ENCODE results near the gene MYRIP. TPM values are rescaled to one million over a fixed set of nuclear protein-coding genes. Genes with fewer than 3 reads are reported as not detected.

Gene MYRIP
- total RNA-seq, 3 donors from 2014 or later = 2.3 to 4.8 (median 2.6) TPM

DNA sequence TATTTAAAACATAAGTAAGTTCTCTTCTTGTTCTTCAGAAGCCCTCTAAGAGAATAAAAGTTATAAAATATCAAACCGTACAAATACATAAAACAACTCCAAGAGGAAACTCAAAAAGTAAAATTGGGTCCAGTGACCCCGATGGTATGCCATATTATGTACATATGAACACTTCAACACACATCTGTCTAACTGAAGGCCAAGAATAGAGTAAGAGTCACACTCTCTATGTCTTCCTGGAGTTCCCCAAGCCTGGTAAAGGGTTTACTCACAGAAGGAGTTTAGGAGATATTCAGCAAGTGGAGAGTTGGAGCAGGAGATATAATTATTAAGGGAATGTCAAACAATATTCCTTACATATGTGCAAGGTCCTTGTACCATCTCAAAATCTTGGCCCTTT, 398.8 kb downstream of the MYRIP start:
- no peaks in the 10 kb centered on the region for H3K4me1 ChIP-seq
- no peak overlapping the region for H3K27ac ChIP-seq
- TF ChIP-seq, protein P1, sequence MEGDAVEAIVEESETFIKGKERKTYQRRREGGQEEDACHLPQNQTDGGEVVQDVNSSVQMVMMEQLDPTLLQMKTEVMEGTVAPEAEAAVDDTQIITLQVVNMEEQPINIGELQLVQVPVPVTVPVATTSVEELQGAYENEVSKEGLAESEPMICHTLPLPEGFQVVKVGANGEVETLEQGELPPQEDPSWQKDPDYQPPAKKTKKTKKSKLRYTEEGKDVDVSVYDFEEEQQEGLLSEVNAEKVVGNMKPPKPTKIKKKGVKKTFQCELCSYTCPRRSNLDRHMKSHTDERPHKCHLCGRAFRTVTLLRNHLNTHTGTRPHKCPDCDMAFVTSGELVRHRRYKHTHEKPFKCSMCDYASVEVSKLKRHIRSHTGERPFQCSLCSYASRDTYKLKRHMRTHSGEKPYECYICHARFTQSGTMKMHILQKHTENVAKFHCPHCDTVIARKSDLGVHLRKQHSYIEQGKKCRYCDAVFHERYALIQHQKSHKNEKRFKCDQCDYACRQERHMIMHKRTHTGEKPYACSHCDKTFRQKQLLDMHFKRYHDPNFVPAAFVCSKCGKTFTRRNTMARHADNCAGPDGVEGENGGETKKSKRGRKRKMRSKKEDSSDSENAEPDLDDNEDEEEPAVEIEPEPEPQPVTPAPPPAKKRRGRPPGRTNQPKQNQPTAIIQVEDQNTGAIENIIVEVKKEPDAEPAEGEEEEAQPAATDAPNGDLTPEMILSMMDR (IDR thresholded peaks at IDR 0.05) = no peak
- TF ChIP-seq POLR2AphosphoS5 (IDR thresholded peaks at IDR 0.05) (no peak), POLR2A (IDR thresholded peaks at IDR 0.05) (no peak)
- DNase-seq (ENCODE audit: low spot score in 2 of 2) = no peak
- H3K27me3 ChIP-seq = no peaks in the 10 kb centered on the region
- intact Hi-C loops (cut with DNase I; ENCODE audit: low total_unique reads) = no loop called here
- H3K4me3 ChIP-seq = no peak overlapping the region
- H3K9me3 ChIP-seq = no peaks in the 10 kb centered on the region
- H3K36me3 ChIP-seq = no peaks in the 10 kb centered on the region

DNA sequence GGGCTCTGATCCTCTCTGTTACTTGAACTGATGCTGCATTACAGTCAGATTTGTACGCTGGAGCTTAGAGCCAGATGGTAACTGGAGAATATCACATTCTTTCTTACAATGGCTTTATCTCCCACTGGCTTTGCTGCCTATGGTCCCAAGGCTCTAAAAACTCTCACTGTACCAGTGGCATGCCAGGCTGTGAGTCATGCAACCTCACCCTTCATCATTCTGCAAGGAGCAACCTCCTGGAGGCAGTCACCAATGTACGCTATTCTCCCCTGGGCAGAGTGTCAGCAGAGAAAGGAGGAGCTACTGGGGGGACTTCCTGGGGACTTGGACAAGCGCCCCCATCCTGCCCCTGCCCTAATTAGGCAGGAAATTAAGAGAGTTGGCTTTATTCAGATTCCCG, 402.2 kb downstream of the MYRIP start:
- TF ChIP-seq POLR2A (IDR thresholded peaks at IDR 0.05) = no peak
- TF ChIP-seq, protein P1 (IDR thresholded peaks at IDR 0.05) = no peak
- no peak for TF ChIP-seq POLR2AphosphoS5 (IDR thresholded peaks at IDR 0.05)
- Histone ChIP-seq H3K36me3 (no peaks in the 10 kb centered on the region), H3K9me3 (no peaks in the 10 kb centered on the region), H3K4me1 (no peaks in the 10 kb centered on the region), H3K4me3 (no peak overlapping the region), H3K27ac (no peak overlapping the region), H3K27me3 (no peaks in the 10 kb centered on the region)
- no peak for DNase-seq (ENCODE audit: low spot score in 2 of 2)
- intact Hi-C loops (cut with DNase I; ENCODE audit: low total_unique reads) = loop anchor here (5.0 kb wide), 1 partner anchor 1606 kb away; no protein-coding TSS in a partner anchor

DNA sequence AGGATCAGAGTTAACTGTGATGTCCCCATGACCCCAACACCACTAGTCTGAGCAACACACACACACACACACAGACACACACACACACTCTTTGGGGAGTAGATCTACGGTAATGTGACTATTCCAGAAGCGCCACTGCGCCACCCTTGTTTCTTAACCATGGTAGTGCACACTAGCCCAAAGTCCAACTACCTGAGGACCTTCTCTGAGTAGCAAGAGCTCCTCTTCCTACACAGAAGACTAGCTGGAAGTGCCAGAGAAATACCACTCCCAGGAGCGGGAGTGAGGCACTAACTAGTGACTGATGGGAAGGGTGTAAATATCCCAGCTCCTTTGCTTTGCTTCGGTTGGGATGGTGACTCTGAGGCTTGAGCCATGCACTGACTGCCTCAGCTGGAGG, 404.1 kb downstream of the MYRIP start:
- Histone ChIP-seq H3K9me3 (no peaks in the 10 kb centered on the region), H3K4me3 (no peak overlapping the region), H3K36me3 (no peaks in the 10 kb centered on the region), H3K27ac (no peak overlapping the region), H3K4me1 (no peaks in the 10 kb centered on the region), H3K27me3 (no peaks in the 10 kb centered on the region)
- TF ChIP-seq POLR2A (IDR thresholded peaks at IDR 0.05) (no peak), POLR2AphosphoS5 (IDR thresholded peaks at IDR 0.05) (no peak)
- TF ChIP-seq, protein P1 (IDR thresholded peaks at IDR 0.05) = no peak
- intact Hi-C loops (cut with DNase I; ENCODE audit: low total_unique reads) = loop anchor here (5.0 kb wide), 1 partner anchor 1604 kb away; no protein-coding TSS in a partner anchor
- no peak for DNase-seq (ENCODE audit: low spot score in 2 of 2)

DNA sequence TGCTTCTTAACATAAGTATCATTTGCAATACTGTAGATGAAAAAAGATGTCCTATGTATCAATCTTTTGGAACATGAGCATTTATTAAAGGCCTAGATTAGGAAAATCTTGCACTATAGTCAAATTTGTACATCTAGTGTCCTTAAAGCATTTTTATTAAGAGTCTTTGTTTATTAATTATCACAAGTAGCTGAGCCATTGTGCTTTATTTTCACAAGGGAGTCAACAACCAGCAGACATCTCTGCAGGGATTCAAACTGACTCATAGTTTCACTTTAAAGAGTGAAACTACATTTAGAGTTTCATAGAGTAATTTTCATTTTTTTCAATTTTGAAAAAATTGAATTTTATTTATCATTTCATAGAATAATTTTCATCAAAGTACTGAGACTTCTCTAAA, 405.6 kb downstream of the MYRIP start:
- Histone ChIP-seq H3K27ac (no peak overlapping the region), H3K36me3 (no peaks in the 10 kb centered on the region), H3K27me3 (no peaks in the 10 kb centered on the region), H3K4me1 (no peaks in the 10 kb centered on the region), H3K4me3 (no peak overlapping the region), H3K9me3 (no peaks in the 10 kb centered on the region)
- intact Hi-C loops (cut with DNase I; ENCODE audit: low total_unique reads) = no loop called here
- TF ChIP-seq, protein P1 (IDR thresholded peaks at IDR 0.05) = no peak
- TF ChIP-seq POLR2AphosphoS5 (IDR thresholded peaks at IDR 0.05) (no peak), POLR2A (IDR thresholded peaks at IDR 0.05) (no peak)
- no peak for DNase-seq (ENCODE audit: low spot score in 2 of 2)

DNA sequence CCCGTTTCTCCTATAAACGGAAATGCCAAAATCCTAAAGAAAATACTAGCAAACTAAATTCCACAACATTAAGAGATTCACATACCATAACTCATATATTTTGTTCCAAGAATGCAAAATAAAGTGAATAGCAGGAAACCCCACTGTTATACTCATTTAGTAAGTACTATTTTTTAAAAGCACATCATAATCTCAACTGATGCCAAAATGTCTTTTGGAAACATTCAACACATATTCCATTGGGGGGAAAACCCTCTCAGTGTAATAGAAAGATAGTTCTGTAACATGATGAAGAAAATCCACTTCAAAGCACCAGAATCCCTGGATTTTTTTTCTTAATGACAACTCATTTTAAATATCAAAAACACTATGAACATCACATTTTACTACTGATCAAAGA, 407.1 kb downstream of the MYRIP start:
- TF ChIP-seq POLR2A (IDR thresholded peaks at IDR 0.05) (no peak), POLR2AphosphoS5 (IDR thresholded peaks at IDR 0.05) (no peak)
- TF ChIP-seq, protein P1 (IDR thresholded peaks at IDR 0.05) = no peak
- intact Hi-C loops (cut with DNase I; ENCODE audit: low total_unique reads) = no loop called here
- DNase-seq (ENCODE audit: low spot score in 2 of 2) = no peak
- Histone ChIP-seq H3K27ac (no peak overlapping the region), H3K9me3 (no peaks in the 10 kb centered on the region), H3K4me3 (no peak overlapping the region), H3K4me1 (no peaks in the 10 kb centered on the region), H3K27me3 (no peaks in the 10 kb centered on the region), H3K36me3 (no peaks in the 10 kb centered on the region)
